Activated T-helper 9 cell treated with anti-CD3 and anti-CD28 coated beads, Interleukin-2, amount 50 U/mL, for 16 hours (primary cell): ENCODE measurements around the gene AVP.

ENCODE experiments used
- DNase-seq: peaks from one replicate; pipeline ENCODE4 v3.0.0-alpha.2; 2020; ENCODE audit warnings: low read depth

AVP gene

DNA sequence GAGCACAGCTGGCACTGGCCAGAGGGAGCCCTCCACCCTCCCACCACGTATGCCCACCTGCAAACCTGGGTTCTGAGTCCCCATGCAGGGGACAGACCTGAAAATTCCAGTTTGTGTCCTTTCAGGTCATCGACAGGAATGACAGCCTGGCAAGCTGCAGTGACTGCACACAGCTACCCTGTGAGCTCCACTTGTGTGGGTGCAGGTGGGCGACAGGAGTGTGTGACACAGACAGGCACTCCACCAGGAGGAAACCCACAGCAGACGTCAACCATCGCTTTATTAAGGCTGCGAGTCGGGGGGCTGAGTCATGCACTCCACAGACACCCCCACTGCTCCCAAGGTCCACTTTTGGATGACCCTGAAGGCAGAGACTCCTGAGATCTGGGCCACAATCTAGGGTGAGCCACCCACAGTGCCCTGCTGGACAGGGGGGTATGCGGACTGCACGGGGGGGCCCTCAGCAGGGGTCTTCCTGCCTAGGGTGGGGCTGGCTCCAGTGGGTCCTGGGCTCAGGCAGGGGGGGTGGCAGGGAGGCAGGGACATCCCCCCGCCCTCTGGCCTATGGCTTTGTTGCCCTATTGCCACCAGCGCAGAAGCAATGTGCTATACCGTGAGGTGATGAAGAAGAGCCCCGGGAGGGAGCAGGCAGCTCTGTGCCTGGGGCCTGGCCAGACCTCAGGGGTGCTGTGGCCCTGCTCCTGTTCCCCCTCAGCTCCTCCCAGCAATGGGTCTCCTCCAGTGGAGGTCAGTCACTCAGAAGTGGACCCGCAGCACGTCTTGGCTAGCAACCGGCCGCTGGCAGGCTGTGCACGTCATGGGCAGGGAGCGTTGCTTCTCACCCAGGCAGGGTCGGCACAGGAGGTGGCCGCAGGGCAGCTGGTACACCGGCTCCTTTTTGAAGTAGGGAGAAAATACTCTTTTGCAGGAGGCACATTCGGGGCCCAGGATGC, 25.1 kb upstream of the AVP start:
- no peak for DNase-seq

DNA sequence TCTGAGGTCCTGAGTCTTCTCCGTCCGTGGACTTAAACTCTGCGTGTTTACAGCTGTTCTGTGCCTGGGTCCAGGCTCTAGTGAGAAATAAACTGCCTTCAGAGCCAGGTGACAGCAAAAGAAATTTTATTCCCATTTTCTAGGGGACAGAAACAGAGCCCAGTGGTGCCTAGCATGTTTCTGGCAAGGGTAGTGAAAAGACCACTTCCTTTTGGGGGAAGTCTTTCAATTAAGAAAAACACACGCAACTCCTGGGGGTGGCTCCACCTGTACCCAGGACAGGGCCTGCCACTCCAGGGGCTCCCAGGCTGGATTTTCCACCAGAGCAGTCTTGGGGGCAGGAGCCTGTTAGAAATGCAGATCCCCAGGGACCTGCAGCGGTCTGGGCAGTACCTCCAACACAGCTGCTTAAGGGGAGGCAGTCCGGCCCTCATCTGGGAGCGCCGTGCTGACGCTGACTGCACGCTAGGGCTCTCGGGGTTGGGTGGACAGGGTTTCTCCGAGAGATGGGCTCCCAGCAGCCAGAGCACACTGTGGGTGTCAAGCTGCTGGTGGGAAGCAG, 23.0 kb upstream of the AVP start:
- DNase-seq = no peak

DNA sequence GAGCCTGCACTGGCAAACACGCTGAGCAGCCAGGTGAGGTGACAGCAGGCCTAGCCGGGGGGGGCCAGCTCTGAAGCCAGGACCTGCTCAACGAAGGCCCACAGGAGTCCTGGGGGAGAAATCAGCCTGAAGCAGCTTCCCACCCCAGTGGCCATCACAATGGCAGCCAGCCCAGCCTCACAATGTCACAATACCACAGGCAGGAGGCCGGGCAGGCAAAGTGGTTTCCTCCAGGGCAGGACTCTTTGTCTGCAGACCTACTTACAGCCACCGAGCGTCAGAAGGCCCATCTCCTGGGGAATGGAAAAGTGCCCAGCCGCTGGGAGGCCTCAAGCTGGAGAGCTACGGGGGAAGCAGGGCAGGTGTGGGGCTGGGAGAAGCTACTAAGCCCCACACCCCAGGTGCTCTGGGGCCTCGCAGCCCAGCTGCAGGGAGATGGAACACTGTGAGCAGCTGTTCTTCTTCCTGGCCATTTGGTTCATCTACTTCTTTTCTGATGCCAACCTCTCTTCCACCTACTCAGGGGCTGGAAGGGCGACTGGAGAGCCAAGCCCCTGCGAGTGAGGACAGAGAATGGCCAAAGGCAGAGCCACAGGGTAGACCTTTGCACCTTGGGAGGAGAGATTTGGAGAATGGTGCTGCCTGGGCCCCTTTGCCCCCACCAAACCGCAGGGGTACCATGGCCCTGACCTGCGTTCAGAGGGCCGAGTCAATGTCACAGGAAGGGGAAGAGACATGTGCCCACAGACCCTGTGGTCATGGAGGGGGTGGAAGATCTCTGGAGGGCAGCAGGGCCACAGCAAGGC, 22.3 kb upstream of the AVP start:
- DNase-seq = no peak

DNA sequence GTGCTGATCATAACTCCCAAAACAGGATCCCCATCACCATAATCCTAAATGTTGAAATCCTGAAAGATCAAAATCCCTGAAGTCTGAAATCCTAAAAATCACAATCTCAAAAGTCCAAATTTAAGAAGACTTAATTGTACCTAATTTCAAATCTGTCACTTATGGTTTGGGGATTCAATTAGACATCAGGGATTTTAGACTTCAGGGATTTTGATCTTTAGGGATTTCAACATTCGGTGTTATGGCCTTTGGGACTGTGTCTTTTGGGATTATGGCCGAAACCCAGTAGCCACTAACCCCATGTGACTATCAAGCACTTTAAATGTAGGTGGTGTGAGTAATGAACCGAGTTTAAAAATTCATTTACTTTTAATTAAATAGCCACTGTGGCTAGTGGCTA, 21.7 kb upstream of the AVP start:
- no peak for DNase-seq

DNA sequence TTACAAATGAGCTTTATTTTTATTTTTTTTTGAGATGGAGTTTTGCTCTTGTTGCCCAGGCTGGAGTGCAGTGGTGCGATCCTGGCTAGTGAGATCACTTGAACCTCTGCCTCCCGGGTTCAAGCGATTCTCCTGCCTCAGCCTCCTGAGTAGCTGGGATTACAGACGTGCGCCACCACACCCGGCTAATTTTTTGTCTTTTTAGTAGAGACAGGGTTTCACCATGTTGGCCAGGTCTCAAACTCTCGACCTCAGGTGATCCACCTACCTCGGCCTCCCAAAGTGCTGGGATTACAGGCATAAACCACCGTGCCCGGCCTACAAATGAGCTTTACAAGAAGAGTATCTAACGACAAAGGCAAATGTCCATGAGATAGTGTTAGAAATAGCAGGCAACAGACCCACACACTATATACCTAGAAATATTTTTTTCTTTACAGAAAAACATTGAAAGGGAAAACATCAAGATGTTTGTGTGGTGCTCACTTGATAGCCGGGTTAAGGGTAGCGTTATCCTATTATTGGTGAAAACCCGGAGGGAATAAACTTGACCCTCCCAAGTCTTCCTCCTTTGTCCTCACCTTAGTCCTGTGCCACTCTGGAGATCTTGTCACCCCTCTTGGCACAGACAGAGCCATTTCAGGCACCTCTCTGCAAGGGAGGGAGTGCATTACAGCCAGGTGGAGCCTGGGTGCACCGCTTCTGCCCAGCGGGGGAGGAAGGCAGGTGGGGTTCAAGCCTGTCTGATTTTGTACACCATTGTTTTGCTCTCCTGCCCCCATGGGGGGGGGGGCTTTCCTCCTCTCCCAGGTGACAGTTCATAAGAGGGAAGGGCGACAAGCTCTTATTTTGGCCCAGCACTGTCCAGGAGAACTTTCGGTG, 21.0 kb upstream of the AVP start:
- no peak for DNase-seq

DNA sequence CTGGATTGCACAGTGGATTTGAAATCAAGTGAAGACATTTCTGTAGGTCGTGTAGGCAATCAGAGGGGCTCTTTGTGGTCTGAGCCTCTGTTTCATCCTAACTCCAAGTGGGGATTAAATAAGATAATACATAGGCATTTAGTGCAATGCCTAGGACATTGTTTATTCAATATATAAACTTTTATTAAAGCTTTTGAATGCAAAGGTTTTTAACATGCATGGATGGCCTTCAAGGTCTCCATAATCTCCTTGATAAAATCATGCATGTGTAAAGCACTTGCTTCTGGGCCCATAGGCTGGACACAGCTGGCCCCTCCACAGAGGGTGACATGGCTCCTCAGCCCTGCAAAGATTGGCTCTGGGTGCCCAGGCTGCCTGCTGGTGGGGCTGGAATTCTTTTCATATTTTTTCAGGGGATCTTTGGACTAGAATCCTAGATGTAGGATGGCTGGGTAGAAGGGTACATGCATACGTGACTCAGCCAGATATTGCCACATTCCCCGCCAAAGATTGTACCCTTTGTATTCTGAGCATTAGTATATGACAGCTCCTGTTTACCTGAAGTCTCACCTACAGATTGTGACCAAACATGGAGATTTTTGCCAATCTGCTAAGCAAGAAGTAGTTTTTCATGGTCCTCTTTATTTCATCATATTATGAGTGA, 19.0 kb upstream of the AVP start:
- no peak for DNase-seq

DNA sequence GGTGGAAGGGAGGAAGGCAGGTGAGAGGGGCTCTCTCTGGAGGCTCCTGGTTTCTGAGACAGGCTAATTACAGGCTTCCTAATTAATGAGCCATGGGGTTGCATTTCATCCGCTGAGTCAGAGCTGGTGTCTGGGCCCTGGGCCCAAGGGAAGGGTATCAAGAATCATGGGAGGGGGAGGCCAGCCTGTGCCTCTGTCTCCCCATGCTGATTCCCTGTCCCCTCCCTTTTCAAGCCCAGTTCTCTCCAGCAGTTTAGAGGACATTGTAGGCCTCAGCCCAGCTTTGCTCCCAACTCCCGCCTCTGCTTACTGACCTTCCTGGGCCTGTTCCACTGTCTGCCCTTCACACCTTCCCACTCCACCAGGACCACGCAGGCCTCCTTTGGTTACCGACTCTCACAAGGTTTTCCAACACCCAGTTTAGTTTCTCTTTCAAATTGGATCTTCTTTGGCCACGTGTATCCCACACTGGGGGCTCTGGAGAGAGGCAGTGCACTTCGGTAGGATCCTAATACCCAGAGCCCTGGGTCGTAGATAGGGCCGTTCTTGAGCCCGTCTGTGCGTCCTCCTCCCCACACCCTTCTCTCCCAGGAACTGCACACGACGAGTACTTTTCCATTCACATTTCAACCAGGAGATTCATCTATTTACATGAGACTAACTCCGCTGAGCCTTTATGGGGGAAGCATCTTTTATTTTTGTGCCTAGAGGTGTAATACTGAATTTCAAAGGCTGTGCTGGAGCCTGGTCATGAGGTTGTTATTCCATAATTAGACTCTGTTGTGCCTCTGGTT, 18.2 kb upstream of the AVP start:
- DNase-seq = no peak

DNA sequence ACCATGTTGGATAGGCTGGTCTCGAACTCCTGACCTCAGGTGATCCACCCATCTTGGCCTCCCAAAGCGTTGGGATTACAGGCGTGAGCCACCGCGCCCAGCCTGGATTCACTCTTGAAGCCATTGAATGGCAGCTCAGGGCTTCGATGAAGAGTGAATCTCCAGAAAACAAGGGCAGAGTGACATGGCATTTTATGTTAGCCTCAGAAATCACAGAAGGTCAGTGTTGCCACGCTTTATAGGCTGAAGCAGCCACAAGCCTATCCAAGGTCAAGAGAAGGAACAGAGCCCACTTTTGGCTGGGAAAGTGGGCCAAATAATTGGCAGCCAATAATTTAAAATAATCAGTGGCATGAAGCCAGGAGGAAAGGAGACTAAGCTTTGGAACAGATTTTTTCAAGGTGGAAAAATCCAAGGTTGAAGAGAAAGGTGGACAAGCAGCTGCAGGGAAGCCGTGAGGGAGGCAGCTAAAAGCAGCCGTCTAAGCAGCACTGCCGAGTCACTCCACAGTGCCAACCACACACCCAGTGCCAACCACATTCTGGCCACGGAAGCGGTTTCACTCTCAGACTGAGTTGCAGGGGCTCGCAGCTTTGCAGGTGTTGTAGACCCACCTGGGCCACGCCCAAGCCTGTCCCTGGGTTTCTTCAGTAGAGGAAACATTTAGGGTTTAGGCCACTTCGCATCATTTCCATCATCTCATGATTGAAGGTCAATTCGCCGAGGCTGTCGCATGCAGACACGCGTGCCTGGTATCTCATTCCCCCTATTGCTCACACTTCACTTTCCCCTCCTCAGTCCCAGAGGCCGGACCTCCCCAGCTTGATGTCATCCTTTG, 17.4 kb upstream of the AVP start:
- no peak for DNase-seq

DNA sequence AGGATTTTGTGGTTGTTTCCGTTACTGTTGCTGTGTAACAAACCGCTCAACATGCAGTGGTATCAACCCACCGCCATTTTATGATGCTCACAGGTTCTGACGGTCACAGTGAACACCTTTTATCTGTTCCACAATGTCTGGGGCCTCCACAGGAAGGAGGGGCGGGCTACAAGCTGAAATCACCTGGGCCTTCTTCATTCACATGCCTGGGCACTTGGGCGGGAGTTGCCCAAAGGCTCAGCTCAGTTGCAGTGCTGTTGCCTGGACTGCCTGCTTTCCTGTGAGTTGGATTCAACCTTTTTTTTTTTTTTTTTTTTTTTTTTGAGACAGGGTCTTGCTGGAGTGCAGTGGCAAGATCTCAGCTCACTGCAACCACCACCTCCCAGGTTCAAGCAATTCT, 16.7 kb upstream of the AVP start:
- no peak for DNase-seq

DNA sequence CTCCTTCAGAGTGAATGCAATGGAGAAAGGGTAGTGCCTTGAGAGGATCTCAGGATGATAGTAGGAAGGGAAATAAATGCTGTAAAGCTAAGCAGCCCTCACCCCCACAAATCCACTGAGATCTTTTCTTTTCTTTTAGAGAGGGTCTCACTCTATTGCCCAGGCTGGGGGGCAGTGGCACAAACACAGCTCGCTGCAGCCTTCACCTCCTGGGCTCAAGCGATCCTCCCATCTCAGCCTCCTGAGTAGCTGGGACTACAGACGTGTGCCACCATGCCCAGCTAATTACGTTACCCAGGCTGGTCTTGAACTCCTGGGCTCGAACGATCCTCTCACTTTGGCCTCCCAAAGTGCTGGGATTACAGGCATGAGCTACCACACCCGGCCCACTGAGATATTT, 16.0 kb upstream of the AVP start:
- no peak for DNase-seq

DNA sequence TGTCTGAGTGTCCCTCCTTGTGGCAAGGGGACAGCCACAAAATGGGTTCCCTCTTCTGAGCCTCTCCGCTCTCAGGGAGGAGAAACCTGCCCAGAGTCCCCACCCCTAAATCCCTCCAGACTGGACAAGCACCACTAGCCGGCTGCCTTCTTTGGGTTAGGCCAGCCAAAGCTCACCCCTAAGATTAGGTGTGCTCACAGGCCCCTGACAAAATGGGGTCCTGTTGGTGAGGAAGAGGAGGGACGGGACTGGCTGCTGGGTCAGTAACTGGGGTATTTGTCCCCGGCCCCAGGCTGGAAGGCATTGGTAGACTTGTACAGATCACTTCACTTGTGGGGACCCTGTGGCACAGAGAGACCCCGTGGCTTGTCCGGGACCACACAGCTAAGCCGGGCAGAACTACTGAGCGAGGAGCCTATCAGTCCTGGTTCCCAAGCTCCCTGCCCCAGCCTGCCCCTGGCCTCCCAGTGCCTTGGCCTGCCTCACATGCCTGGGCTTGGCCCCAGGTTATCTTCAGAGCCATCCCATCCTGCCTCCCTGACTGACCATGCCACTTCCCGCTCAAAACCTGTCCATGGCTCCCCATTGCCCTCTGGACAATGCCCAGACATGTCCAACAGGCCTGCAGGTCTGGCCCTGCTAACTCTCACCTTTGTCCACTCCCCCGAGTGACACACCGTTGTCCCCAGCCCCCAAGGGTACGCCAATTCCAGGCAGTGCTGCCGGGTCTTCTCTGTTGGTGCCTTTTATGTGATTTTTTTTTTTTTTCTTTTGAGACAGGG, 10.5 kb upstream of the AVP start:
- no peak for DNase-seq

DNA sequence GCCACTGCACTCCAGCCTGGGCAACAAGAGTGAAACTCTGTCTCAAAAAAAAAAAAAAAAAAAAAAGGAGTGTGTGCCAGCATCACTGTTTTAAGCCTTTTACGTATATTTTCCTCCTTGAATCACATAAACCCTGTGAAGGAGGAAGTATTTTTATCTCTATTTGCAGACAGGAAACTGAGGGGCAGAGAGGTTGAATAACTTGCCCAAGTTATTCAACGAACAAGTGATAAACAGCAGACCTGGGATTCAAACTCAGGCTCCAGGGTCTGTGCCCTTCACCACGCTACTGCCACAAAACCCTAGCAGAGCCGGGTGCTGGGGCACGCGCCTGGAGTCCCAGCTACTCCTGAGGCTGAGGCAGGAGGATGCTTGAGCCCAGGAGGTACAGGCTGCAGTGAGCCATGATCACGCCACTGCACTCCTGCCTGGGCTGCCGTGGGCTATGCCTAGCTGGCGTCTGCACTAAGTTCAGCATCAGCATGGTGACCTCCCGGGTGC, 9.4 kb upstream of the AVP start:
- no peak for DNase-seq

DNA sequence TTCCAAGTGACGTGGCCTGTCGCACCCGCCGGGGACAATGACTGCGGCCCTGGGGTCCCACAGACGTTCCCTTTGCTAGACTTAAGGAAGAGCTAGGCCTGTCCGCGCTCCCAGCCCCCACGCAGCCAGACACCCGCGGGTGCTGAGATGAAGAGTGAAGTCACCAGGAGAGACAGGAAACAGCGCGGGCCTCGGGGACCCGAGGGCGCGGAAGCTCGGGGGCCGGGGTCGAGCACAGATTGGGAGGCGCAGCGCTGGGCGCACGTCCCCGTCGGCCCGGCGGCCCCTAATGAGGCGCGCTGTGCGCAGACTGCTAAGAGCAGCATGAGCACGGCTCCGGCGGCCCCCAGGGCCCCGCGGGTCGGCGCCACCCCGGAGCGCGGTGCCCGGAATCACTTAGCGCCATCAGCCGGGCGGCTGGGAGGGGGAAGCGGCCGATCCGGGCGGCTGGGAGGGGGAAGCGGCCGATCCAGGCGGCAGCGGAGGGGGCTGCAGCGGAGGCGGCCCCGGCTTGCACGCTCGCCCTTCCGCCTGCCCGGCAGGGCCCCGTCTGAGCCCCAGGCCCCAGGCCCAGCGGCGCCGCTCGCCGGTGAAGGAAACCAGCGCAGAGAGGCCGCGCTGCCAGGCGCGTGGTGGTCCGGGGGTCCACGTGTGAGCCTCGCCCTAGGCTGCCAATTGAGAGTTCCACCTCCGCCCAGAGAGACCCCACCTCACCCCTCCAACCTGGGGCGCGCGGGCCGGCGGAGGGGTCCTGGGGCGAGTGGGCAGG, 8.3 kb upstream of the AVP start:
- no peak for DNase-seq

DNA sequence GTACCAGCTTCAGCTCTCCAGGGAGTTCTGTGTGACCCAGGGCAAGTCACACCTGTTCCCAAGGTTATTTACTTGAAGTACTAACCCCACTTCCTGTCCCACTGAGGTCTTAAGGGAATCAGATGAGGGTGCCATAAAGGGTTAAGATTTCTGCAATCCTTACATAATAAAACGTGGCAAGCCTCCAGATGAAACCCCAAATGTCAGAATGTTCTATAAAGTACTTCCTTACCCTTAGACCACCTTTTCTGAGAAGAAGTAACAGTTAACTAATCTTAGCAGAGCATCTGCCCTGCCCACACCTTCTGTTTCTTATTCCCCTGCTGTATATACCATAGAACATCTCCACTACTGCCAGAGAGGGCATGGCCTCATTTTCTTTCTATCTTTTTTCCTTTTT, 6.0 kb upstream of the AVP start:
- no peak for DNase-seq

DNA sequence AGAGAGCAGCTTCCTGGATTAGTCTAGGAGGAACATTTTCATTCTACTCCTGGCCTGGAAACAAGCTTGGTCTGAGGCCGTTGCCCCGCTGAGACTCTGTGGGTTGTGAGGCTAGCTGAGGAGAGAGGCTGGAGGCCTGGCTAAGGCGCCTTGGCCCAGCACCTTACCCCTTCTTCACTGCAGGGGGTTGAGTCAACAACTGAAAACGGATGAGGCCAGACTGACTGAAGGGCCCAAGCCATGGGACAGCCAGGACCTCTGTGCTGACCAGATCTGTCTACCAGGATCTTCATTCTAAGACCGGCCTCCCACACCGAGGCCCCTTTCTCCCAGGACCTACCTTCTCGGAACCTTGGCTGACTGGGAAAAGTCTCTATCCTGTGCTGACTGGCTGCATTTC, 3.5 kb upstream of the AVP start:
- DNase-seq = no peak

DNA sequence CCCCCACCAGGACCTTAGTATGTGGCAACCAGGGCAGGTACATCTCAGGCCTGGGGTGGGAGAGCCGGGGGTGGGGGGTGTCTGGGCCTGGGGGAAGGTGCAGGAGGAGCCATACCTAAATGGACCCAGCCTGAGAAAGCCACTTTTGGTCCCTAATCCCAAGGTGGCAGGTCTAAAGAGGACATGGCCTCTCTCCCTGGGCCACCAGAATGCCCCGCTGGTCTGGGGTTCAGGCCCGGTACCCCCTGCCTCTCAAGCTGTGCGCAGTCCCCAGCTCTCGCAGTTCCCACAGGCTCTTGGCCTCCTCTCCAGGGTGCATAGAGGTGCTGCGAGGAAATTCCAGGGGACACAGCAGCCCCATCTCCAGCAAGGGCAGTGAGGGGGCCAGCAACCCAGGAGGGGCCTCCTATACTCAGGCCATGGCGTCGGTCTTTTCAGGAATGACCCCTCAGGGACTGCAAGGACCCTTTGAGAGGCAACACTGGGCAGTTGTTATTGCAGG, 1.1 kb upstream of the AVP start:
- DNase-seq = no peak

DNA sequence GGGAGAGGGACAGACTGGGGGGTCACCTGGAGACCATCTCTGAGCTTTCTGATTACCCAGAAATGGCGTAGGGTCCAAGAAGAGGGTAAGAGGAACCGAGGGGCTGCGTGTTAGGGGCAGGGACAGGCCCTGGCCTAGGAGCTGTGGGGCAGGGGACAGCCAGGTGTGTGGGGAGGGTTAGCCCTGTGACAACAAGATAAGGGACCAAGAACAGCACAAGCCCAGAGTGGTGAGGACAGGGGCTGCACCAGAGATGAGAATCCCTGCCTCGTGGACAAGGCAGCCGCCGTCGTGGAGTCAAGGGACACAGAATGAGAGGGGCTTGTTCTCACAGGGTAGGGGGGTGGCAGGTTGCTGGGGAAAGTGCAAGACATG, 449 bp upstream of the AVP start:
- no peak for DNase-seq
